ENCODE results near the gene TMEM151A. TPM values are rescaled to one million over a fixed set of nuclear protein-coding genes. Genes with fewer than 3 reads are reported as not detected.

TMEM151A gene
- total RNA-seq, 1 experiment from 2014 or later: not detected

GRCh38 chr11:66315498-66315885, 23.8 kb downstream of the TMEM151A start:
- H3K4me1 ChIP-seq (ENCODE audit: insufficient read depth, low read length): peaks cover 5% of the 10 kb centered on the region
- TF ChIP-seq EZH2 (IDR thresholded peaks at IDR 0.05; ENCODE audit: low read length, unreplicated experiment) (no peak), CTCF (conservative IDR thresholded peaks at IDR 0.05; ENCODE audit: low read depth, low read length) (no peak), EZH2phosphoT487 (IDR thresholded peaks at IDR 0.05; ENCODE audit: borderline replicate concordance, low read length) (no peak)
- ATAC-seq: no peak
- H2AFZ ChIP-seq (ENCODE audit: low read length): no peak overlapping the region
- H3K9ac ChIP-seq (ENCODE audit: low read length): no peak overlapping the region
- no peaks in the 10 kb centered on the region for H3K79me2 ChIP-seq (ENCODE audit: low read length)
- no peak overlapping the region for H3K27ac ChIP-seq (ENCODE audit: low read length)
- no TSS peak for BruUV-seq (replicated peaks)
- H3K9me3 ChIP-seq (ENCODE audit: low read length): no peaks in the 10 kb centered on the region
- no peaks in the 10 kb centered on the region for H3K27me3 ChIP-seq (ENCODE audit: low read length)
- intact Hi-C loops (cut with micrococcal nuclease): no loop called here
- no peak for DNase-seq
- POLR2A ChIA-PET (ENCODE audit: unreplicated experiment): no interaction called here
- H3K9me2 ChIP-seq (replicated peaks; ENCODE audit: low read length): no peaks in the 10 kb centered on the region
- no peaks in the 10 kb centered on the region for H3K36me3 ChIP-seq (ENCODE audit: low read depth, low read length)
- no peak overlapping the region for H3K4me3 ChIP-seq (ENCODE audit: low read length)
- no peak overlapping the region for H3K4me2 ChIP-seq (ENCODE audit: low read length)
- CTCF ChIA-PET: no interaction called here
- H3F3A ChIP-seq (ENCODE audit: low read length, unreplicated experiment): no peaks in the 10 kb centered on the region
- no peaks in the 10 kb centered on the region for H4K20me1 ChIP-seq (ENCODE audit: low read length)

GRCh38 chr11:66315921-66316811, 24.5 kb downstream of the TMEM151A start:
- no peaks in the 10 kb centered on the region for H3K79me2 ChIP-seq (ENCODE audit: low read length)
- no peaks in the 10 kb centered on the region for H3F3A ChIP-seq (ENCODE audit: low read length, unreplicated experiment)
- POLR2A ChIA-PET (ENCODE audit: unreplicated experiment): no interaction called here
- no peaks in the 10 kb centered on the region for H4K20me1 ChIP-seq (ENCODE audit: low read length)
- H3K4me1 ChIP-seq (ENCODE audit: insufficient read depth, low read length): peaks cover 5% of the 10 kb centered on the region
- H3K27me3 ChIP-seq (ENCODE audit: low read length): no peaks in the 10 kb centered on the region
- TF ChIP-seq CTCF (conservative IDR thresholded peaks at IDR 0.05; ENCODE audit: low read depth, low read length) (no peak), EZH2 (IDR thresholded peaks at IDR 0.05; ENCODE audit: low read length, unreplicated experiment) (no peak), EZH2phosphoT487 (IDR thresholded peaks at IDR 0.05; ENCODE audit: borderline replicate concordance, low read length) (no peak)
- CTCF ChIA-PET: no interaction called here
- BruUV-seq (replicated peaks): no TSS peak
- intact Hi-C loops (cut with micrococcal nuclease): no loop called here
- no peak for ATAC-seq
- no peak overlapping the region for H3K4me3 ChIP-seq (ENCODE audit: low read length)
- H3K9me2 ChIP-seq (replicated peaks; ENCODE audit: low read length): no peaks in the 10 kb centered on the region
- no peaks in the 10 kb centered on the region for H3K36me3 ChIP-seq (ENCODE audit: low read depth, low read length)
- H3K9me3 ChIP-seq (ENCODE audit: low read length): no peaks in the 10 kb centered on the region
- no peak overlapping the region for H3K27ac ChIP-seq (ENCODE audit: low read length)
- H3K9ac ChIP-seq (ENCODE audit: low read length): no peak overlapping the region
- no peak overlapping the region for H2AFZ ChIP-seq (ENCODE audit: low read length)
- no peak overlapping the region for H3K4me2 ChIP-seq (ENCODE audit: low read length)
- no peak for DNase-seq

- TF ChIP-seq EZH2 (IDR thresholded peaks at IDR 0.05; ENCODE audit: low read length, unreplicated experiment) (no peak), EZH2phosphoT487 (IDR thresholded peaks at IDR 0.05; ENCODE audit: borderline replicate concordance, low read length) (no peak), CTCF (conservative IDR thresholded peaks at IDR 0.05; ENCODE audit: low read depth, low read length) (no peak)
- no peak for DNase-seq
- H4K20me1 ChIP-seq (ENCODE audit: low read length): no peaks in the 10 kb centered on the region
- no TSS peak for BruUV-seq (replicated peaks)
- H3F3A ChIP-seq (ENCODE audit: low read length, unreplicated experiment): no peaks in the 10 kb centered on the region
- no peak for ATAC-seq
- H2AFZ ChIP-seq (ENCODE audit: low read length): no peak within 1 kb of the TSS
- H3K4me2 ChIP-seq (ENCODE audit: low read length): no peak within 1 kb of the TSS
- H3K4me3 ChIP-seq (ENCODE audit: low read length): no peak within 1 kb of the TSS
- ChIA-PET CTCF (no interaction called here), POLR2A (ENCODE audit: unreplicated experiment) (no interaction called here)
- H3K9me2 ChIP-seq (replicated peaks; ENCODE audit: low read length): no peaks in the 10 kb centered on the region
- no peaks in the 10 kb centered on the region for H3K36me3 ChIP-seq (ENCODE audit: low read depth, low read length)
- H3K79me2 ChIP-seq (ENCODE audit: low read length): no peaks in the 10 kb centered on the region
- H3K4me1 ChIP-seq (ENCODE audit: insufficient read depth, low read length): peaks cover 5% of the 10 kb centered on the region
- no peak within 1 kb of the TSS for H3K9ac ChIP-seq (ENCODE audit: low read length)
- no peaks in the 10 kb centered on the region for H3K9me3 ChIP-seq (ENCODE audit: low read length)
- no peak within 1 kb of the TSS for H3K27ac ChIP-seq (ENCODE audit: low read length)
- intact Hi-C loops (cut with micrococcal nuclease): no loop called here
- H3K27me3 ChIP-seq (ENCODE audit: low read length): no peaks in the 10 kb centered on the region
Observed at GRCh38 chr11:66316849-66317251, 25.2 kb downstream of the TMEM151A start, which contains the start of gene CD248. TSS of gene CD248 (minus strand) at chr11:66317044. CDS start at chr11:66317027, 17 bp downstream.

Measured in PC-3 (cell line).